ENCODE results near the gene RBP3. TPM values are rescaled to one million over a fixed set of nuclear protein-coding genes. Genes with fewer than 3 reads are reported as not detected.

RBP3 gene
- total and polyA plus RNA-seq, 7 donors: not detected

DNA sequence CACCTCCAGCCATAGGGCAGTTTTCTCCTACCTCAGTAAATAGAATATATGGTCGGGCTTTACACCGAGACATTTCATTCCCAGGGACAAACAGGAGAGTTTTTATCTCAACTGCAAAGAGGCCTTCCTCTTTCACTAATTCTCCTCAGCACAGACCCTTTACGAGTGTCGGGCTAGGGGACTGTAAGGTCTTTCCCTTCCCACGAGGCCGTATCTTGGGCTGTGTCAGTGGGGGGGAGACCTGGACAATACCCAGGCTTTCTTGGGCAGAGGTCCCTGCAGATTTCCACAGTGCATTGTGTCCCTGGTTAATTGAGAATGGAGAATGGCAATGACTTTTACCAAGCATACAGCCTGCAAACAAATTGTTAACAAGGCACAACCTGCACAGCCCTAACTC lies 49.1 kb downstream of the RBP3 start:
- WGBS, 2 donors: 49 to 76% methylated on average over 6 of the region's 6 CpGs
- H3K36me3 ChIP-seq: no peaks in the 10 kb centered on the region
- H3K9me3 ChIP-seq: no peaks in the 10 kb centered on the region
- H3K27ac ChIP-seq: no peak overlapping the region
- peaks cover 0 to 3% (median 0%) of the 10 kb centered on the region in 4 donors for H3K4me1 ChIP-seq
- TF ChIP-seq EP300 (IDR thresholded peaks at IDR 0.05) (no peak), POLR2AphosphoS5 (IDR thresholded peaks at IDR 0.05) (no peak), POLR2A (IDR thresholded peaks at IDR 0.05) (no peak)
- TF ChIP-seq, protein P1, sequence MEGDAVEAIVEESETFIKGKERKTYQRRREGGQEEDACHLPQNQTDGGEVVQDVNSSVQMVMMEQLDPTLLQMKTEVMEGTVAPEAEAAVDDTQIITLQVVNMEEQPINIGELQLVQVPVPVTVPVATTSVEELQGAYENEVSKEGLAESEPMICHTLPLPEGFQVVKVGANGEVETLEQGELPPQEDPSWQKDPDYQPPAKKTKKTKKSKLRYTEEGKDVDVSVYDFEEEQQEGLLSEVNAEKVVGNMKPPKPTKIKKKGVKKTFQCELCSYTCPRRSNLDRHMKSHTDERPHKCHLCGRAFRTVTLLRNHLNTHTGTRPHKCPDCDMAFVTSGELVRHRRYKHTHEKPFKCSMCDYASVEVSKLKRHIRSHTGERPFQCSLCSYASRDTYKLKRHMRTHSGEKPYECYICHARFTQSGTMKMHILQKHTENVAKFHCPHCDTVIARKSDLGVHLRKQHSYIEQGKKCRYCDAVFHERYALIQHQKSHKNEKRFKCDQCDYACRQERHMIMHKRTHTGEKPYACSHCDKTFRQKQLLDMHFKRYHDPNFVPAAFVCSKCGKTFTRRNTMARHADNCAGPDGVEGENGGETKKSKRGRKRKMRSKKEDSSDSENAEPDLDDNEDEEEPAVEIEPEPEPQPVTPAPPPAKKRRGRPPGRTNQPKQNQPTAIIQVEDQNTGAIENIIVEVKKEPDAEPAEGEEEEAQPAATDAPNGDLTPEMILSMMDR (IDR thresholded peaks at IDR 0.05): no peak
- intact Hi-C loops (cut with DNase I): no loop called here
- H3K4me3 ChIP-seq: no peak overlapping the region
- no peak for DNase-seq
- H3K27me3 ChIP-seq: no peaks in the 10 kb centered on the region

DNA sequence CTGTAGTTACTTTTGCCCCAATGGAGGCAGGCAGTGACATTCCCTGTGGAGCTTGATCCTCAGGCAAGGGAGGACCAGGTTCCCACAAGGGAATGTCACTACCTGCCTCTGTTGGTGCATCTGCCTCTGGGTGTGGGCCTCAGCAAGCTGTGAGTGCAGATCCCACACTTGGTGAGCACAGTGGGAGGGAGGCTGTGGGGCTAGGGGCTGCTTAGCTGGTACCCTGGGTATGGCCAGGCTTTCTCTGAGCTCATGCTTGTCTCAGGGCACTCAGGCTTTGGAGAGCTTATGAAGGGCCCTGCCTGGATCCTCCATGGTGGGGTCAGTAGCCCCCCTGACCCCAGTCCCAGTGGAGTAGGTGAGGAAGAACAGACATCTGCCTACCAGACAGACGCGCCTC lies 52.1 kb downstream of the RBP3 start:
- Histone ChIP-seq H3K36me3 (no peaks in the 10 kb centered on the region), H3K27ac (no peak overlapping the region), H3K4me3 (no peak overlapping the region), H3K9me3 (no peaks in the 10 kb centered on the region), H3K27me3 (no peaks in the 10 kb centered on the region), H3K4me1 (peaks cover 0 to 21% (median 15%) of the 10 kb centered on the region in 4 donors)
- WGBS, 2 donors: 99% methylated on average over 2 of the region's 2 CpGs
- TF ChIP-seq, protein P1 (IDR thresholded peaks at IDR 0.05): no peak
- TF ChIP-seq POLR2A (IDR thresholded peaks at IDR 0.05): no peak
- TF ChIP-seq EP300 (IDR thresholded peaks at IDR 0.05): no peak
- no peak for TF ChIP-seq POLR2AphosphoS5 (IDR thresholded peaks at IDR 0.05)
- DNase-seq: no peak
- intact Hi-C loops (cut with DNase I): no loop called here

DNA sequence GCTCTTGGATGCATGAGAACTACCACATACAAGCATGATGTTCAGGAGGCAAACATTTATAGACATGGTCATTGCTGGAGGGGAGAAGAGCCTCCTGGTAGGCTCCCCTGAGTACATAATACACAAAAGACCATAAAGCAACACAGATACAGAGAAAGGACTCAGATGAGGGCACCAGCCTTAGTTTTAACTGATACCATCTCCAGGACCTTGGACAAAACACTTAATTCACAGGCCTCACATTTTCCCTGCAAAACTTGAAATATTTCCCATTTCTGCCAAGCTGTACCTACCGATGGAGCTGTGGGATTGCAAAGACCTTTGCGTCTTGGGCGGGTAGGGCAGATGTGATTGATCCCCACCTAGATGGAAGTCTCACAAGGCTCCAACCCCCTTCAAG lies 52.6 kb downstream of the RBP3 start:
- no peaks in the 10 kb centered on the region for H3K36me3 ChIP-seq
- no peak for DNase-seq
- no peak overlapping the region for H3K4me3 ChIP-seq
- TF ChIP-seq, protein P1 (IDR thresholded peaks at IDR 0.05): no peak
- TF ChIP-seq POLR2AphosphoS5 (IDR thresholded peaks at IDR 0.05): no peak
- TF ChIP-seq EP300 (IDR thresholded peaks at IDR 0.05): no peak
- TF ChIP-seq POLR2A (IDR thresholded peaks at IDR 0.05): no peak
- no peak overlapping the region for H3K27ac ChIP-seq
- no peaks in the 10 kb centered on the region for H3K9me3 ChIP-seq
- intact Hi-C loops (cut with DNase I): no loop called here
- H3K27me3 ChIP-seq: no peaks in the 10 kb centered on the region
- H3K4me1 ChIP-seq: peaks cover 0 to 21% (median 15%) of the 10 kb centered on the region in 4 donors
- 95 to 96% methylated on average over 3 of the region's 3 CpGs for WGBS, 2 donors

DNA sequence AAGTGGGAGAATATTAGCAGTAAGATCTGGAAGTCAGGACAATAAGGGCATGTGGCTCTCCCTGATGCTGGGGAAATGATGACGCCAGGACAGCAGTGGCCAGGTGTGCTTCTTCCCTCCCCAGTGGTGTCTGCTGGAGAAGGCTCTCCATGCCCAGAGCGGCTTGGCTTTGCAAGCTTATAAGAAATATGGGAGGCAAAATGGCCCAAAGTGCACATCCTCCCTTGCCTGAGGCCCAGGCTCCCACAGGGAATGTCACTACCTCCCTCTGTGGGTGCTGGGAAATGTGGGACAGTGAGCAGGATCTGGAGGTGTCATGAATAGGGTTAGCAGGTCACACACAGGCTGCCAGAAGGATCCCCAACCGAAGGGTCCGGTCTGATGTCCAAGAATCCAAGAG lies 53.0 kb downstream of the RBP3 start:
- H3K4me1 ChIP-seq: peaks cover 0 to 21% (median 15%) of the 10 kb centered on the region in 4 donors
- DNase-seq: no peak
- no peak overlapping the region for H3K4me3 ChIP-seq
- no peaks in the 10 kb centered on the region for H3K9me3 ChIP-seq
- intact Hi-C loops (cut with DNase I): no loop called here
- WGBS, 2 donors: 95 to 96% methylated on average over 4 of the region's 4 CpGs
- H3K27ac ChIP-seq: no peak overlapping the region
- no peaks in the 10 kb centered on the region for H3K36me3 ChIP-seq
- no peak for TF ChIP-seq POLR2A (IDR thresholded peaks at IDR 0.05)
- TF ChIP-seq, protein P1 (IDR thresholded peaks at IDR 0.05): no peak
- no peak for TF ChIP-seq EP300 (IDR thresholded peaks at IDR 0.05)
- no peaks in the 10 kb centered on the region for H3K27me3 ChIP-seq

All from sigmoid colon (tissue), 7 donors.